Spleen (tissue), 7 donors: Measurements from ENCODE around the gene ENKD1.

Source experiments
- CTCF ChIP-seq, 11 experiments: fragments of 200-600 bp in 7 of 11; fragments of 450-650 bp in 4 of 11; sonication (generic) in 4 of 11; IDR thresholded peaks in 8 of 11; conservative IDR thresholded peaks in 3 of 11; 1 replicate in 7 of 11; 2 replicates in 4 of 11; pipeline versions ENCODE4 v1.4.0 to v1.8.0; 2016 to 2021; ENCODE audit warnings: antibody characterized with exemption in 11 of 11, inconsistent platforms in 4 of 11, mild to moderate bottlenecking in 1 of 11
- POLR2A ChIP-seq, 3 donors: fragments of 450-650 bp; IDR thresholded peaks; one replicate each; pipeline ENCODE4 v1.5.1; 2017; ENCODE audit warnings: antibody characterized with exemption in 3 of 3, mild to moderate bottlenecking in 1 of 3
- donor health status: DM: no; HTN: no; CAD: no; lungs with moderate emphysema.
- donor health status: DM: no; HTN: no; CAD: no.
- donor health status: DM: no; HTN: no; CAD: no.

GRCh38 chr16:67669499-67670101 lies 3.0 kb upstream of the ENKD1 start:
- TF ChIP-seq CTCF (IDR thresholded peaks at IDR 0.05 in 8 of 11, conservative IDR thresholded peaks at IDR 0.05 in 3 of 11), result no peak
- TF ChIP-seq POLR2A (IDR thresholded peaks at IDR 0.05), result no peak
